Transverse colon (tissue), 4 donors: ENCODE results near the gene WAS. TPM values are rescaled to one million over a fixed set of nuclear protein-coding genes. Genes with fewer than 3 reads are reported as not detected.
A peak's percentile ranks its signal among the peaks of the same experiment; 100 is the strongest.

Source experiments
- DNase-seq: peaks from one replicate; pipeline ENCODE4 v3.0.0-alpha.2; 2019
- H3K27ac ChIP-seq, 4 donors: fragments of 200-600 bp; sonication (generic); 2 replicates each; pipeline ENCODE4 v1.5.1; 2016 to 2018; ENCODE audit warnings: inconsistent platforms in 4 of 4
- H3K27me3 ChIP-seq: fragments of 200-600 bp; sonication (generic); 2 replicates; pipeline ENCODE4 v1.5.1; 2017; ENCODE audit warnings: inconsistent platforms
- H3K36me3 ChIP-seq, 4 donors: fragments of 200-600 bp; sonication (generic); 2 replicates each; pipeline ENCODE4 v1.5.1; 2017 to 2019; ENCODE audit warnings: inconsistent platforms in 4 of 4
- H3K4me1 ChIP-seq, 4 donors: fragments of 200-600 bp; sonication (generic); 2 replicates each; pipeline ENCODE4 v1.5.1; 2017 to 2020; ENCODE audit warnings: inconsistent platforms in 4 of 4
- H3K4me3 ChIP-seq, 4 donors: fragments of 200-600 bp; sonication (generic); 1 replicate in 1 of 4; 2 replicates in 3 of 4; pipeline versions ENCODE4 v1.5.1 to v1.6.1; 2017 to 2019; ENCODE audit warnings: inconsistent platforms in 4 of 4
- H3K9me3 ChIP-seq, 2 donors: fragments of 200-600 bp; sonication (generic); 2 replicates each; pipeline ENCODE4 v1.5.1; 2017 to 2019; ENCODE audit warnings: inconsistent platforms in 2 of 2
- EP300 ChIP-seq: sonication (generic); formaldehyde crosslinking; IDR thresholded peaks from one replicate; pipeline ENCODE4 v1.6.1; 2017; ENCODE audit warnings: antibody characterized with exemption, low read depth
- POLR2A ChIP-seq: fragments of 450-650 bp; IDR thresholded peaks from one replicate; pipeline ENCODE4 v1.6.1; 2016; ENCODE audit warnings: antibody characterized with exemption, mild to moderate bottlenecking, moderate library complexity
- POLR2AphosphoS5 ChIP-seq, 3 donors: sonication (generic); formaldehyde crosslinking; IDR thresholded peaks; one replicate each; pipeline ENCODE4 v1.6.1; 2016; ENCODE audit warnings: antibody characterized with exemption in 3 of 3
- WGBS, 2 donors: methylation state at CpG; one replicate each; pipeline ENCODE4 v1.1.5; 2018; ENCODE audit warnings: low coverage in 1 of 2; 5-methylcytosine and 5-hydroxymethylcytosine counted together
- in situ Hi-C, 4 donors: fragments of 200-750 bp; cut with MboI; loops; one replicate each; pipeline versions ENCODE4 v1.15.0 to v1.15.1; 2017; ENCODE audit warnings: low sequenced_read_pairs in 3 of 4, low pct_ligation_motif_present in 1 of 4, low pct_unique_long_range_greater_than_20kb in 1 of 4
- intact Hi-C: fragments of 100-400 bp; cut with DNase I; formaldehyde crosslinking; loops from one replicate; pipeline ENCODE4 v1.15.1; 2023; ENCODE audit warnings: low total_unique reads
- total RNA-seq, 4 donors: library from RNA; depleted of rRNA; stranded (reverse); fragments of >200 nt; gene quantifications; one replicate each; pipeline ENCODE4 v1.1.0, GENCODE V29; 2016
- TF ChIP-seq, protein P1 (sequence below), 5 experiments: fragments of 200-600 bp in 3 of 5; fragments of 450-650 bp in 2 of 5; sonication (generic) in 3 of 5; IDR thresholded peaks; 1 replicate in 2 of 5; 2 replicates in 3 of 5; pipeline ENCODE4 v1.5.1; 2016 to 2017; ENCODE audit warnings: antibody characterized with exemption in 5 of 5, inconsistent platforms in 3 of 5, mild to moderate bottlenecking in 2 of 5, moderate library complexity in 1 of 5

Gene WAS
- total RNA-seq, 4 donors from 2014 or later, result 3.2 to 13.1 (median 6.3) TPM

DNA sequence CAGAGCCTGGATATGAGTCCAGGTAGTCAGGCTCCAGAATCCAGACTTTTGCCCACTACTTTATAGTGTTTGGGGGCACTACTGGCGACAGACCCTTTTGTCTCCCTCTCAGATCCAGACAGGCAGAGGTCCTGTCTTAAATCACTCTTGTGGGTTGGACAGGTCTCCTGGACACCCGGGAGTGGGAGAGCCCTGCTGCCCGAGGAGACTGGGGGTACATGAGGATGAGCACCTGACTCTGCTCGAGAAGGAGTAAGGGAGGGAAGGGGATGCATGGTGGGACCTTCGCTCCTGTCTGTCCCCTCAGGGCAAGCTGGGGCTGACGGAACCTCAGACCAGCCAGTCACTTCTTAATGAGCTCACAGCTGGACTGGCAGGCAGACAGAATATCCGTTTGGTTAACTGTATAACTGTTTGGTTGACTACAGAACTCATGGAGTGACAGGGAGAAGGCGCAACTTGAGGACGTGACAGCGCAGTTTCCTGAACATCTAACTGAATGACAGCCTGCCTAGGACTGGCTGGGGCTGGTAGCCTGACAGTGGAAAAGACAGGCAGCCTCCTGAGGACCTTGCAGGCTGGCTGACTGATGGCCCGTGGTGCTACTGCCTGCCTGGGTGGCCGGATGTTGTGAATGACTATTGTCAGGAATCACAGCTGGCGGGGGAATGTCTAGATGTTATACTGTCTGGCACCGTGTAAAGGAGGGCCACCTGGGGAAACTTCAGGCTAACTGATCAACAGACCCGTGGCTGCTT is 11.4 kb downstream of the WAS start:
- TF ChIP-seq EP300 (no peak), POLR2AphosphoS5 (IDR thresholded peaks at IDR 0.05) (no peak), POLR2A (no peak)
- TF ChIP-seq, protein P1, sequence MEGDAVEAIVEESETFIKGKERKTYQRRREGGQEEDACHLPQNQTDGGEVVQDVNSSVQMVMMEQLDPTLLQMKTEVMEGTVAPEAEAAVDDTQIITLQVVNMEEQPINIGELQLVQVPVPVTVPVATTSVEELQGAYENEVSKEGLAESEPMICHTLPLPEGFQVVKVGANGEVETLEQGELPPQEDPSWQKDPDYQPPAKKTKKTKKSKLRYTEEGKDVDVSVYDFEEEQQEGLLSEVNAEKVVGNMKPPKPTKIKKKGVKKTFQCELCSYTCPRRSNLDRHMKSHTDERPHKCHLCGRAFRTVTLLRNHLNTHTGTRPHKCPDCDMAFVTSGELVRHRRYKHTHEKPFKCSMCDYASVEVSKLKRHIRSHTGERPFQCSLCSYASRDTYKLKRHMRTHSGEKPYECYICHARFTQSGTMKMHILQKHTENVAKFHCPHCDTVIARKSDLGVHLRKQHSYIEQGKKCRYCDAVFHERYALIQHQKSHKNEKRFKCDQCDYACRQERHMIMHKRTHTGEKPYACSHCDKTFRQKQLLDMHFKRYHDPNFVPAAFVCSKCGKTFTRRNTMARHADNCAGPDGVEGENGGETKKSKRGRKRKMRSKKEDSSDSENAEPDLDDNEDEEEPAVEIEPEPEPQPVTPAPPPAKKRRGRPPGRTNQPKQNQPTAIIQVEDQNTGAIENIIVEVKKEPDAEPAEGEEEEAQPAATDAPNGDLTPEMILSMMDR (IDR thresholded peaks at IDR 0.05), result no peak
- in situ Hi-C loops, result no loop called here
- WGBS, 2 donors, result 60% methylated on average over 15 of the region's 15 CpGs; no CpG with 5 or more reads in 1 of the 2 donors
- intact Hi-C loops, result no loop called here
- H3K4me1 ChIP-seq, result peaks cover 0 to 10% (median 4%) of the 10 kb centered on the region in 4 donors
- peak overlapping the region in 1 of 4 donors; percentile 92 for H3K27ac ChIP-seq
- no peaks in the 10 kb centered on the region for H3K36me3 ChIP-seq
- H3K27me3 ChIP-seq, result no peaks in the 10 kb centered on the region
- DNase-seq, result no peak
- H3K9me3 ChIP-seq, result no peaks in the 10 kb centered on the region
- H3K4me3 ChIP-seq, result no peak overlapping the region

DNA sequence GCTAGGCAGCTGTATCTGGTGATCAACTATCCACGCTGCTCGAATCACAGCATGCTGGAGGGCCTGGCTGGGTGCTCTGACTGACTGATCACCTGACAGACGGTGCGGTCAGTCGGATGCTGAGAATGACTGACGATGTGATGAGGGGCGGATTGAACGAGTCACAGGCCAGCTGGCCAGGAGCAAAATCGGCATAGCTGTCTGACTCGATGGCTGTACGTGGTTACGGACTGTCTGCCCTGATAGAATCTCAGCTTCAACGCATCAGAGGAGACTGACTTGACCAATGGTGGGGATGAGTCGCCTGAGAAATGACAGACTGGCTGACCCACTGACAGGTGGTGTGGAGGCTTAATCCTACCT is 11.9 kb downstream of the WAS start:
- no peak for DNase-seq
- H3K4me1 ChIP-seq, result peaks cover 0 to 10% (median 4%) of the 10 kb centered on the region in 4 donors
- intact Hi-C loops, result no loop called here
- TF ChIP-seq POLR2A (no peak), POLR2AphosphoS5 (IDR thresholded peaks at IDR 0.05) (no peak), EP300 (no peak)
- TF ChIP-seq, protein P1 (IDR thresholded peaks at IDR 0.05), result no peak
- H3K36me3 ChIP-seq, result no peaks in the 10 kb centered on the region
- in situ Hi-C loops, result no loop called here
- WGBS, 2 donors, result 64% methylated on average over 14 of the region's 14 CpGs; no CpG with 5 or more reads in 1 of the 2 donors
- H3K9me3 ChIP-seq, result no peaks in the 10 kb centered on the region
- peak overlapping the region; percentile 86 to 95 (median 90) for H3K27ac ChIP-seq
- no peaks in the 10 kb centered on the region for H3K27me3 ChIP-seq
- H3K4me3 ChIP-seq, result peak overlapping the region in 3 of 4 donors; percentile 61 to 88 (median 68)

DNA sequence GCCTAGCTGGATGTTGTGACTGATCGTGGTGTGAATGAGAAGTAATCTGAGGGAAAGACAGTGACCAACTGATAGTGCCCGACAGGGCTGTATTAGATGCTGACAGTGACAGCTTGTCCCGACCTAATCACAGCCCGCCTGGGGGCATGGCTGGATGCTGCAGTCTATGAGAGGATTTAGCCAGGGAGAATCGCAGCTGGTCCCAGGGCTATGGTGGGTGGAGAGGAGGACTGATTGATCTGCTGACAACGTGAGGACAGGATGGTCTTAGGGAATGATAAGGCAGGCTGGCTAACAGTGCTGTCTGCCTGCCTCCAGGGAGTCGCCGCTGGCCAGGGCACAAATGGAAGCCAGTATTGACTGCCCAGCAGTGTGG is 12.3 kb downstream of the WAS start:
- H3K4me1 ChIP-seq, result peaks cover 0 to 10% (median 4%) of the 10 kb centered on the region in 4 donors
- H3K27ac ChIP-seq, result peak overlapping the region; percentile 86 to 95 (median 90)
- WGBS, 2 donors, result 55% methylated on average over 8 of the region's 8 CpGs; no CpG with 5 or more reads in 1 of the 2 donors
- no peaks in the 10 kb centered on the region for H3K27me3 ChIP-seq
- no peaks in the 10 kb centered on the region for H3K36me3 ChIP-seq
- DNase-seq, result no peak
- no peaks in the 10 kb centered on the region for H3K9me3 ChIP-seq
- no peak for TF ChIP-seq POLR2AphosphoS5 (IDR thresholded peaks at IDR 0.05)
- TF ChIP-seq, protein P1 (IDR thresholded peaks at IDR 0.05), result peak in 1 of 5 experiments; percentile 8
- peak overlapping the region; percentile 40 to 88 (median 64) for H3K4me3 ChIP-seq
- intact Hi-C loops, result no loop called here
- in situ Hi-C loops, result no loop called here

- TF ChIP-seq EP300, result no peak
- peak; percentile 79 for TF ChIP-seq POLR2A
- TF ChIP-seq, protein P1 (IDR thresholded peaks at IDR 0.05), result no peak
- TF ChIP-seq POLR2AphosphoS5 (IDR thresholded peaks at IDR 0.05), result peak; percentile 83 to 90 (median 90)
- Histone ChIP-seq H3K27ac (peak within 1 kb of the TSS; percentile 86 to 95 (median 90)), H3K36me3 (no peaks in the 10 kb centered on the region), H3K27me3 (no peaks in the 10 kb centered on the region), H3K4me1 (peaks cover 0 to 10% (median 4%) of the 10 kb centered on the region in 4 donors), H3K9me3 (no peaks in the 10 kb centered on the region), H3K4me3 (peak within 1 kb of the TSS; percentile 40 to 88 (median 64))
- intact Hi-C loops, result no loop called here
- WGBS, 2 donors, result 52% methylated on average over 52 of the region's 66 CpGs; no CpG with 5 or more reads in 1 of the 2 donors
- peak; percentile 91 for DNase-seq
- in situ Hi-C loops, result no loop called here
Observed at GRCh38 chrX:48696301-48696908, 12.8 kb downstream of the WAS start, which contains the start of gene SUV39H1. Gene SUV39H1, plus strand, starts transcription at chrX:48696734. Its CDS starts 51 bp downstream, at chrX:48696785.
